ENCODE data around the gene DDX1.

Gene DDX1

DNA sequence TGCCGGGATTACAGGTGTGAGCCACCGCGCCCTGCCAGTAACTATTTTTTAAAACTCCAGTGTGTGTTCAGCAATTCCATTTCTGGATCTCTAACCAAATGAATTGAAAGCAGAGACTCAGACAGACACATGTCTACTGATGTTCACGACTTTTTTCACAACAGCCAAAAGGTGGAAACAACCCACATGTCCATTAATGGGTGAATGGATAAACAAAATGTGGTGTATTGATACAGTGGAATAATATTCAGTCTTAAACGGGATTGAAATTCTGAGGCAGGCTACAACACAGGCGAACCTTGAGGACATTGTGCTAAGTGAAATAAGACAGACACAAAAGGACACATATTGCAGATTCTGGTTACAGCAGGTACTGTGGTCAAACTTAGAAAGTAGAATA lies 55.0 kb downstream of the DDX1 start:
- DNase-seq (ENCODE audit: low spot score): no peak
- no peak for TF ChIP-seq CTCF (IDR thresholded peaks at IDR 0.05; ENCODE audit: extremely low read depth, missing control alignments)

DNA sequence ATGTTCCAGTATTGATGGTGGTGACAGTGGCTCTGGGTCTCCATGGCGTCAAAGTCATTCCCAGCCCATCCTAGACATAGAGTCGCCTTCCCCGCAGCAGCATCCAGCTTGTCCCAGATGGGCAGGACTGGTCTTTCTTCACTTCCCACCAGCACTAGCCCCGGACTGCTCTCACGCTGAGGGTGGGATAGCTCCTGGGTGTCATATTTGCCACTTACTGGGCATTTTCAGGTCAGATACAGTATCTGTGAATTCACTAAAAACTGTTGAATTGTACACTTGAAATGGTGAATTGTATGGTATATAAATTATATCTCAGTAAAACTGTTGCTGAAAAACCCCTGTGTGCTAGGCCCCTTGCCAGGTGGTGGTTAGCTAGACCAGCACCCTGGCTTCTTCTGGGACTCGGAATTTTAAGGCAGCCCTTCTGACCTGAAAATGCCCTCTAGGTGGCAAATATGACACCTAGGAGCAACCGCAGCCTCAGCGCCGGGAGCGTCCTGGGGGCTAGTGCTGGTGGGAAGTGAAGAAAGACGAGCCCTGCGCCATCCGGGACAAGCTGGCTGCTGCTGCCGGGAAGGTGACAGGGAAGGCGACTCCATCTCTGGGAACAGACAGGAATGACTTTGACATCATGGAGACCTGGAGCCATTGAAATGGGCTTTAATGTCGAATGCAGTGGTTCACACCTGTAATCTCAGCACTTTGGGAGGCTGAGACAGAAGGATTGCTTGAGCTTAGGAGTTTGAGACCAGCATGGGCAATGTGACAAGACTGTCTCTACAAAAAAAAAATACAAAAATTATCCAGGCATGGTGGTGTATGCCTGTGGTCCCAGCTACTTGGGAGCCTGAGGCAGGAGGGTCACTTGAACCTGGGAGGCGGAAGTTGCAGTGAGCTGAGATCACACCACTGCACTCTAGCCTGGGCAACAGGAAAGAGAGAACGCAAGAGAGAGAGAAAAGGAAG lies 56.2 kb downstream of the DDX1 start:
- TF ChIP-seq CTCF (IDR thresholded peaks at IDR 0.05; ENCODE audit: extremely low read depth, missing control alignments): no peak
- DNase-seq (ENCODE audit: low spot score): no peak

GRCh38 chr2:15648593-15649525 lies 57.2 kb downstream of the DDX1 start:
- no peak for DNase-seq (ENCODE audit: low spot score)
- no peak for TF ChIP-seq CTCF (IDR thresholded peaks at IDR 0.05; ENCODE audit: extremely low read depth, missing control alignments)

GRCh38 chr2:15649561-15650255 lies 58.0 kb downstream of the DDX1 start:
- TF ChIP-seq CTCF (IDR thresholded peaks at IDR 0.05; ENCODE audit: extremely low read depth, missing control alignments): no peak
- no peak for DNase-seq (ENCODE audit: low spot score)

DNA sequence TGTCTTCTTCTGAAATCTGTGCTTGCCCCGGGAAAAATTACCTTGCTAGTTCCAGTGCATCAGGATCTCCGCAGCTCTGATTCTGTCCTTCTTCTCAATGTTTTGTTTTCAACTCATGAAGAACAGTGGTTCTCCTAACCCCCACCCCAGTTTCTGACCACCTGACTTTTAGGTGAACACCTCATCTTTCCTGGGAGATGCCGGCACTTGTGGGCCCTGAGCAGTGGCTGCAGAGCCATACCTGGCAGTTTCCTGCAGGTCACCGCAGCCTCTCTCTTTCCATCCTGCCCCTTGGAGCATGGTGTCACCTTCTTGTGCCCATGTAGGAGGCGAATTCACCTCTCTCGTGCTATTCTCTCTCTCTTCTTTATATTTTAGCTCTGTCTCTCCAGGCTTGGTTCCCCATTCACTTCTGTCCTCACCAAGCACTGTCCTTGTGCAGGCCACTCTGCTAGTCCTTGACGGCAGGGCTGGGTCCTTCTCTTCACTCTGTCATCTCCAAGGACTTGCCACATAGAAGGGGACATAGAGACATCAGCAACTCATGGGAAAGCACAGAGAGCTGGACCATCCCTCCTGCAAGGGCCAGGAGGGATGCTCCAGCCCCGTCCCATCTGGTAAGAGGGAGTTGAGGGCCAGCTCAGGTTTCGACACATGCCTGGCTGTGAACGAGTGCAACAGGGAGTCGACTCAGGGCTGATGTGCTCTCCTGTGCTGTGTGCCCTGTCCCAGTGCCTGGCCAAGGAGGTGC lies 59.1 kb downstream of the DDX1 start:
- no peak for DNase-seq (ENCODE audit: low spot score)
- no peak for TF ChIP-seq CTCF (IDR thresholded peaks at IDR 0.05; ENCODE audit: extremely low read depth, missing control alignments)

DNA sequence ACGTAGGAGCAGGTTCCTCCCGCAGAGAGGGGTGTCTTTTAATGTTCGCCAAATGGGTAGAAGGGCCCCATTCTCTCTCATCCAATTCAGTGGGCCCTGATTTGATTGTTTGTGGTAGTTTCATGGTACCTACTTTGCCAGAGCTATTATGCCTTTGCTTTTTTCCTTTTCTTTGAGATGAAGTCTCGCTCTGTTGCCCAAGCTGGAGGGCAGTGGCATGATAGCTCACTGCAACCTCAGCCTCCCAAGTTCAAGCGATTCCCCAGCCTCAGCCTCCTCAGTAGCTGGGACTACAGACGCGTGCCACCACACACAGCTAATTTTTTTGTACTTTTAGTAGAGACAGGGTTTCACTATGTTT lies 59.7 kb downstream of the DDX1 start:
- no peak for DNase-seq (ENCODE audit: low spot score)
- no peak for TF ChIP-seq CTCF (IDR thresholded peaks at IDR 0.05; ENCODE audit: extremely low read depth, missing control alignments)
